HG03571 (cell line): ENCODE data around the gene FBXL19.
"Not testable (repeated sequence)": the region's sequence is repeated elsewhere in the genome, so short reads cannot be mapped to it uniquely, and the experiment has no call there.

ENCODE experiments used
- ATAC-seq: cut with Tn5 transposase; IDR thresholded peaks from one replicate; pipeline ENCODE4 v1.9.1; 2021; ENCODE audit not compliant: unreplicated experiment

The FBXL19 gene

DNA sequence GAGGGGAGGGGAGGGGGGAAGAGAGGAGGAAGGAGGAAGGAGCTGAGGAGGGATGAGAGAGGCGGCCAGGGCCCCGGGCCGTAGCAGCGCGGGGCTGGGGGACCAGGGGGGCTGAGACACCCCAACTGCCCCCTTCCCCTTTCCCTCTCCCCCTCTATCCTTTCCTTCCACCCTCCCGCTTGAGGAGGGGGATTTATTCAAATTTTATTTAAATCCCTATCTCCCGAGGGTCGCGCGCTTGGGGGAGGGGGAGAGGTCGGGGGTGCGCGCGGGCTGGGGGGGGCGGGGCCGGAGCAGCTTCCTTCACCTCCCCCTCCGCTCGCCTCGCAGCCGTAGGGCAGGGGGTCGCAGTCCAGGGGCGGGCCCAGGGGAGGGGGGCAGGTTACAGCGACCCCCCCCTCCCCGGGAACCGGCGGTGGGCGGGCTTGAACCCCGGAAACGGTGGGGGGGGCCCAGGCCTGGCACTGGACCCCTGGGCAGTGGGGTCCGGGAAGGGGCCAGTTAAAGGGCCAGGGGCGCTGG, at the start of gene FBXL19:
TSS of gene FBXL19 (plus strand) at position 19 of the 522 bp plus-strand sequence. CDS start 2,183 bp downstream, outside the sequence.
- no peak for ATAC-seq

DNA sequence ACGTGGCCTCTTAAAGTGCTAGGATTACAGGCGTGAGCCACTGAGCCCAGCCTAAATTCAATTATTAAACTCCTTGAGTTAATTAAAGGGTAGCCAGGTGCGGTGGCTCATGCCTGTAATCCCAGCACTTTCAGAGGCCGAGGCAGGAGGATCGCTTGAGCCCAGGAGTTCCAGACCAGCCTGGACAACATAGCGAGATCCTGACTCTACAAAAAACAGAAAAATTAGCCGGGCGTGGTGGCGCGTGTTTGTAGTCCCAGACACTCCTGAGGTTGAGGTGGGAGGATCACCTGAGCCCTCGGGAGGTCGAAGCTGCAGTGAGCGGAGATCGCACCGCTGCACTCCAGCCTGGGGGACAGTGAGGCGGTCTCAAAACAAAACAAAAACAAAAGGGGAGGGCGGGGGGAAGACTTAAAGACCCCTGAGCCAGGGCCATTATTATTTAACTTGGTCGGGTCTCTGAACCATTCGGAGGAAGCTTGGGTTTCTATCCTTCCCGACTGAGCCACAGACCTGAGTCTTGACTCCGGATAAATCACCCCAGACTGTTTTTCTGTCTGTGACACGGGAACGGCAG, 49.0 kb upstream of the FBXL19 start:
- no peak for ATAC-seq

DNA sequence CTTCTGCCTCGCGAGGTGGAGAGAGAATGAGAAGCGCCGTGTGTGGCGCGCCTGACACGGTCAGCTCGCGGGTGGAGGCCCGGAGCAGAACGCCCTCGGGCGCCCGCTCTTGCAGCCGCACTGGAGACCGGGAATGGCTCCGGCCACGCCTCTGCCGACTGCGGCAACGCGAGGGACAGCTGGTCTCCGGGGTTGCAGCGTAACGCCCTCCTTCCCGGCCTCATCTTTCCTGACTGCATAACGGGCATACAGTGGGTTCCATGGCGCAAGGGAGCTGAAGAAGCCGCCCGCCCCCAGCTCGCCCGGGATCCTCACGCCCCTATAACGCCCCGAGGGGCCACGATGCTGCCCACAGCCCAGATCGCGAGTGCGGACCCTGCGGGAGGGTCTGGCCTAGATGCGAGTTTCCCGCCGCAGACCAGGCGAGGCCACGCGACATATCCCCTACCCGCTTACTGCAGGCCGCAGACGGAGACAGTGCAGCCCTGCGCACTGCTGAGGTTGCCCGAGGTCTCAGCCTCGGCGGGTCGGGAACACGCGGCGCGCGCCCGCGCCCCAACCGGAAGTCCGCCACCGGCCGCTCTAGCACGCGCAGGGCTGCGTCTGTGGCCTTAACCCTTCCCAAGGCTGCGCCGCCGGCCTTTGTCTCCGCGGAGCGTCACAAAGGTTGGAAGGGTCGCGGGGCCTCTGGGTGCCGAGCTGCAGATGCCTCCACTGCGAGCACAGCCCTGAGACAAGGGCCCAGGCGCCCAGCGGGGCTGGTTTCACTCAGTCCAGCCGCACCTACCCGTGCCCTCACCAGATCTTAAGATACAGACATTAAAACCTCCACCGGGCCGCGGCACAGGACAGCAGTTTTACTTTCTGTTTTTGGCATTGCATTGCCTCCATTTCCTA, 48.3 kb upstream of the FBXL19 start:
- ATAC-seq, result peak; percentile 82

- ATAC-seq, result no peak
Measured at GRCh38 chr16:30875871-30876801, 47.2 kb upstream of the FBXL19 start.

DNA sequence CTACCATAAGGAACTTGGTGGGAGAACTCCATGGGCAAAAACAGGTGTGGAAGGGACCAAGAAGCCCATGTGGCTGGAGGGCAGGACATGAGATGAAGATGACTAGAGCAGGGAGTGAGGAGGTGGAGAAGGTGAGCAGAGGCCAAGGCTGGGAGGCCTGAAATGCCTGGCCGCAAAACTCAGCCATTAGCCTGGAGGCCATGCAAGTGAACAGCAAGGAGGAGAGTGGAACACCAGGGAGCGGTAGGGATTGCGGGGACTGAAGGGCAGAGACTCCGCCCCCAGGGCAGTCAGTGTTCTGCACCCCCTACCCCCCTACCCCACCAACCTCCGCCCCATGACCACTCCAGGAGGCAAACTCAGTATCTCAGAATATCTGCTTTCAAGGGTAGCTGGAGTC, 46.5 kb upstream of the FBXL19 start:
- ATAC-seq, result no peak

- no peak for ATAC-seq
Measured at GRCh38 chr16:30882429-30883310, 40.7 kb upstream of the FBXL19 start.

DNA sequence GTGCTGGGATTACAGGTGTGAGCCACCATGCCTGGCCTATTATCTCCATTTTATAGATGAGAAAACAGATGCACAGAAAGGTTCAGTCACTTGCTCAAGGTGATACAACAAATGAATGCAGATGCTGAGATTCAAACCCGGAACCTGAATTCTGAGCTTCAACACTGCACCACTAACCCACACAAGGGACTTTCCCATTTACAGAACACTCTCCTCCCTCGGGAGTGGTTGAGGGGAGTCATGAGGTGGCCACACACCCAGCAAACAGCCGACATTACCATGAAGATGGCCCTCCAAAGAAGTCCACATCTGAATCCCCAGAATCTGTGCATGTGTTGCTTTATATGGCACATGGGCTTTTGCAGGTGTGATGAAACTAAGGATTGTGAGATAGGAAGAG, 38.6 kb upstream of the FBXL19 start:
- no peak for ATAC-seq

GRCh38 chr16:30885196-30885595, 38.2 kb upstream of the FBXL19 start:
- ATAC-seq, result no peak

- no peak for ATAC-seq
Measured at GRCh38 chr16:30886145-30886544, 37.2 kb upstream of the FBXL19 start.

- no peak for ATAC-seq
Measured at GRCh38 chr16:30887927-30888326, 35.4 kb upstream of the FBXL19 start.

- no peak for ATAC-seq
Measured at GRCh38 chr16:30888856-30889499, 34.4 kb upstream of the FBXL19 start.

GRCh38 chr16:30889721-30890120, 33.7 kb upstream of the FBXL19 start:
- no peak for ATAC-seq

DNA sequence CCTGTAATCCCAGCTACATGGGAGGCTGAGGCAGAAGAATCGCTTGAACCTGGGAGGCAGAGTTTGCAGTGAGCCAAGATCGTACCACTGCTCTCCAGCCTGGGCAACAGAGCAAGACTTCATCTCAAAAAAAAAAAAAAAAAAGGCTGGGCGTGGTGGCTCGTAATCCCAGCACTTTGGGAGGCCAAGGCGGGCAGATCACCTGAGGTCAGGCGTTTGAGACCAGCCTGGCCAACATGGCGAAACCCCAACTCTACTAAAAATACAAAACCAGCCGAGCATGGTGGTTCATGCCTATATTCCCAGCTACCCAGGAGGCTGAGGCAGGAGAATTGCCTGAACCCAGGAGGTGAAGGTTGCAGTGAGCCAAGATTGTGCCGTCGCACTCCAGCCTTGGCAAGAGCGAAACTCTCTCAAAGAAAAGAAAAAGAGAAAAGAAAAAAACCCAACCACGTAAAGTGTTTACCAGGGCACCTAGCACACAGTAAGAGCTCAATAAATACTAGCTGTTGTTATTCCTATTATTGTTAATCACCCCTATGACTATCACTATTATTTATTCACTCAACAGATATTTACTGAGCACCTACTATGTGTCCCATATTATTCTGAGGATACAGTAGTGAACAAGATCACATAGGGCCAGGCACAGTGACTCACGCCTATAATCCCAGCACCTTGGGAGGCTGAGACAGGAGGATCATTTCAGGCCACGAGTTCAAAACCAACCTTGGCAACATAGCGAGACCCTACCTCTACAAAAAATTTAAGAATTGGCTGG, 32.1 kb upstream of the FBXL19 start:
- ATAC-seq, result not testable (repeated sequence)

- ATAC-seq, result no peak
Measured at GRCh38 chr16:30892670-30893416, 30.5 kb upstream of the FBXL19 start.

DNA sequence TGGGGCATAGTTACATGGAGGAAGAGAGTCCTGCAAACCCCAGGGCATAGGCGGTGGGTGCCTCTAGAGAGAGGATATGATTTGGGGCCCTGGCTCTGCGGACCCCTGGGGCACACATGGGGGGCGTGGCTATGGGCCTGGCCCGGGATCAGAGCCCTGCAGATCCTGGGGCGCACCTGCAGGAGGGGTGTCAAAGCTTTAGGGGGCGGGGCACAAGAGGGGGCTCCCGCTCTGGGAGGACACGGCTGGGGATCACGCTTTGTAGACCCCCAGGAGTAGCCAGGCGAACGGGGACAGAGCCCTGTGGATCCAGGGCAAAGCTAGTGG, 30.0 kb upstream of the FBXL19 start:
- ATAC-seq, result no peak

DNA sequence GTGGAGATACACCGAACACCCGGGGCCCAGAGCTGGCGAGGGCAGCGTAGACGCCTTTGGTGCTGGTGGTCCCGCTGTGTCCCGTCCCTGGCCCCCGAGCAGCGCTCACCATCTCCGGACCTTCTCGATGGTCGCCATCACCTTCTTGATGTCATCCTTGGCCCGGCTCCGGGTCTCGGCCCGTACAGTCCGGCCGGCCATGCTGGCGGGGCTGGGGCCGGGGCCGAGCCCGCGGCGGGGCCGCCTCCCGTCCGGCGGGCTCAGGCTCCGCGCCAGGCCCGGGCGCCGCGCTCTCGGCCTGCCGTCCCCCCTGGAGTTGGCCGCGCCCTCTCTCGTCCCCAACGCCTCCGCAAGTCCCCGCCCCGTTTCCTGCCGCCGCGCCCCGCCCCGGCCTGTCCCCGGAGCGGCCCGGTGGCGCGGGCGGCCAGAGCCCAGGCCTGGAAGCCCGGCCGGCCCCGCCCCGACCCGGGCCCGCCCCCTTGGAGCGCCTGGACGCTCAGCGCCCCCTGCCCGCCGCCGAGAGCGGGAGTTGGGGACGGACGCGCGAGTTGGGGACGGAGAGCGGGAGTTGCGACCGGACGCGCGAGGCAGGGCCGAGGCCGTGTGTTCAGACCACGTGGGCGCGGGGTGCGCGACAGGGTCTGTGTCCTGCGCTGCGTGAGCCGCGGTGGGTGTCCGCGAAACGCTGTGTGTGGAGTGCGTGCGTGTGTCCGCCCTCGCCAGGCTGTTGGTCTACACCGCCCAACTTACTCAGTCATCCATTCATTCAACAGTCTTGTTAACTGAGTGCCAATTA, 29.4 kb upstream of the FBXL19 start, which contains the start of gene BCL7C:
TSS of gene BCL7C (minus strand) at position 334 of the 796 bp plus-strand sequence. CDS start at position 201, 133 bp downstream.
- ATAC-seq, result peak; percentile 67
